Right atrium auricular region (tissue), 2 donors: ENCODE data around the gene TMEM87B. TPM values are rescaled to one million over a fixed set of nuclear protein-coding genes. Genes with fewer than 3 reads are reported as not detected.

Experiments
- DNase-seq: peaks from one replicate; pipeline ENCODE4 v3.0.0-alpha.2; 2019; ENCODE audit warnings: low spot score
- H3K27ac ChIP-seq, 2 donors: fragments of 200-600 bp; sonication (generic); 1 replicate in 1 of 2; 2 replicates in 1 of 2; pipeline ENCODE4 v1.5.1; 2016 to 2019
- H3K27me3 ChIP-seq, 2 donors: fragments of 200-600 bp; sonication (generic); one replicate each; pipeline versions ENCODE4 v1.5.1 to v1.6.0; 2017 to 2019
- H3K36me3 ChIP-seq: fragments of 200-600 bp; sonication (generic); one replicate; pipeline ENCODE4 v1.5.1; 2016
- H3K4me1 ChIP-seq, 2 donors: fragments of 200-600 bp; sonication (generic); one replicate each; pipeline versions ENCODE4 v1.5.1 to v1.6.0; 2017 to 2019
- H3K4me3 ChIP-seq, 2 donors: fragments of 200-600 bp; sonication (generic); 1 replicate in 1 of 2; 2 replicates in 1 of 2; pipeline ENCODE4 v1.5.1; 2017 to 2019; ENCODE audit warnings: mild to moderate bottlenecking in 1 of 2, moderate library complexity in 1 of 2
- H3K9me3 ChIP-seq, 2 donors: fragments of 200-600 bp; sonication (generic); one replicate each; pipeline ENCODE4 v1.5.1; 2019
- total RNA-seq, 2 donors: library from RNA; depleted of rRNA; stranded (reverse); fragments of >200 nt; gene quantifications; one replicate each; pipeline ENCODE4 v1.1.0, GENCODE V29; 2016
- TF ChIP-seq, protein P1 (sequence below), 2 donors: fragments of 200-600 bp; sonication (generic); IDR thresholded peaks; one replicate each; pipeline ENCODE4 v1.5.1; 2019; ENCODE audit warnings: antibody characterized with exemption in 2 of 2

TMEM87B gene
- total RNA-seq, 2 donors from 2014 or later = 7.7 to 8.8 TPM

DNA sequence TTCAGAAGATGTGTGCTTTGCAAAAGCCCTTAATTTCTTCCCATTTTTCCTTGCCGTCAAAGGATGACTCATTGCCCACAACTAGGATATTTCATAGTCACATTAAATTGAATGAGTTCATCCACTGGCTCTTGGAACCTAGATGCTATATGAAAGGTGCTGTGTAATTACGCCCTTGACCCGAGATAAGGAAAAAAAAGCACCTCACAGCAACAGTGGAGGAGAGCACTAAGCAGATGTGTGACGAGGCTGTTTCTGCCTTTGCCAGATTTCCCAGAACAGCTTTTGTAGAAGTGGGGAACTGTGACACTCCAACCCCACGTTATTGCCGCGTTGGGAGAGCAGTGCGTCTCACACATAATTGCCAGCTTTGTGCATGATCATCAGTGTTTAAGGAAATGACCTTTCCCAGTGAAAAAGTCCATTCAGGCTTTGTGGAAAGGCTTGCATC, 33.3 kb upstream of the TMEM87B start:
- Histone ChIP-seq H3K9me3 (no peaks in the 10 kb centered on the region), H3K36me3 (peaks cover 17% of the 10 kb centered on the region), H3K4me1 (no peaks in the 10 kb centered on the region), H3K27ac (no peak overlapping the region), H3K27me3 (no peaks in the 10 kb centered on the region), H3K4me3 (no peak overlapping the region)
- TF ChIP-seq, protein P1, sequence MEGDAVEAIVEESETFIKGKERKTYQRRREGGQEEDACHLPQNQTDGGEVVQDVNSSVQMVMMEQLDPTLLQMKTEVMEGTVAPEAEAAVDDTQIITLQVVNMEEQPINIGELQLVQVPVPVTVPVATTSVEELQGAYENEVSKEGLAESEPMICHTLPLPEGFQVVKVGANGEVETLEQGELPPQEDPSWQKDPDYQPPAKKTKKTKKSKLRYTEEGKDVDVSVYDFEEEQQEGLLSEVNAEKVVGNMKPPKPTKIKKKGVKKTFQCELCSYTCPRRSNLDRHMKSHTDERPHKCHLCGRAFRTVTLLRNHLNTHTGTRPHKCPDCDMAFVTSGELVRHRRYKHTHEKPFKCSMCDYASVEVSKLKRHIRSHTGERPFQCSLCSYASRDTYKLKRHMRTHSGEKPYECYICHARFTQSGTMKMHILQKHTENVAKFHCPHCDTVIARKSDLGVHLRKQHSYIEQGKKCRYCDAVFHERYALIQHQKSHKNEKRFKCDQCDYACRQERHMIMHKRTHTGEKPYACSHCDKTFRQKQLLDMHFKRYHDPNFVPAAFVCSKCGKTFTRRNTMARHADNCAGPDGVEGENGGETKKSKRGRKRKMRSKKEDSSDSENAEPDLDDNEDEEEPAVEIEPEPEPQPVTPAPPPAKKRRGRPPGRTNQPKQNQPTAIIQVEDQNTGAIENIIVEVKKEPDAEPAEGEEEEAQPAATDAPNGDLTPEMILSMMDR (IDR thresholded peaks at IDR 0.05) = no peak
- DNase-seq = no peak

DNA sequence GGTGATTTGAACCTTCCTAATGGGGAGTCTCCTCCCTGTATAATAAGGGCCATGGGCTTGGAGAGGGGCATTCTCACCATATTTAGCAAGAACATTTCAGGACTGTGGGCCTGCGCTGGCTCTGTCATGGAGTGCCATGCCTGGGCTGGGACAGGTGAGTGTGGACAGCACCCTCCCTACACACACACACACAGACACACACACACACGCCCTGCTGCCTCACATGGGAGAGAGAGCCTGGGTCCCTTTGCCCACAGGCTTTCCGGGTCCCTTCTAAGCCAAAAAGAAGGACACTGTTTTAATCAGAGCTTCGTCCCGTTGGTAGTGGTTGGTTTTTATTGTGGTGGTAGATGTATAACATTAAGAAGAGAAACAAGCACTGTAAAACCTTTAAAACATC, 31.4 kb upstream of the TMEM87B start:
- Histone ChIP-seq H3K4me1 (no peaks in the 10 kb centered on the region), H3K27me3 (no peaks in the 10 kb centered on the region), H3K9me3 (no peaks in the 10 kb centered on the region), H3K27ac (no peak overlapping the region), H3K36me3 (peaks cover 17% of the 10 kb centered on the region), H3K4me3 (no peak overlapping the region)
- DNase-seq = no peak
- TF ChIP-seq, protein P1 (IDR thresholded peaks at IDR 0.05) = no peak

DNA sequence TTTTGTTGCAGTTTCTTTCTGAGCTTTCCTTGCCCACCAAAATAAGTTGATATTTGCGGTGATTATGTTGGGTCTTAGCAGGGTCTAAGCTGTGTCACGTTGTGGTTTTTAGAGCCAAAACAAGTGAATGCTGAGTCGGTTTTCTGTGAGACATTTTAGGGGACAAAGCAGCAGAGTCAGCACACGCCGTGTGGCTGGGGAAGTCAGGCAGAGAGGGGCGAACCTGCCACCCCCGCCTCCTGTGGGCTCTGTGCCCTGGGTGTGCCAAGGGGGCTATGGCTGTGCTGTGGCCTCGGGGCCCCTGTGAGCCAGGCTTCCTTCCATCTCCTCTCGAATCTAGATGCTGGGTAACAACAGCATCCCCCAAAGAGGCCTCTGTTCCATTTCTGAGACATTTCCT, 30.8 kb upstream of the TMEM87B start:
- DNase-seq = no peak
- no peak overlapping the region for H3K4me3 ChIP-seq
- H3K9me3 ChIP-seq = no peaks in the 10 kb centered on the region
- no peaks in the 10 kb centered on the region for H3K4me1 ChIP-seq
- no peak overlapping the region for H3K27ac ChIP-seq
- H3K36me3 ChIP-seq = peaks cover 17% of the 10 kb centered on the region
- H3K27me3 ChIP-seq = no peaks in the 10 kb centered on the region
- TF ChIP-seq, protein P1 (IDR thresholded peaks at IDR 0.05) = no peak

DNA sequence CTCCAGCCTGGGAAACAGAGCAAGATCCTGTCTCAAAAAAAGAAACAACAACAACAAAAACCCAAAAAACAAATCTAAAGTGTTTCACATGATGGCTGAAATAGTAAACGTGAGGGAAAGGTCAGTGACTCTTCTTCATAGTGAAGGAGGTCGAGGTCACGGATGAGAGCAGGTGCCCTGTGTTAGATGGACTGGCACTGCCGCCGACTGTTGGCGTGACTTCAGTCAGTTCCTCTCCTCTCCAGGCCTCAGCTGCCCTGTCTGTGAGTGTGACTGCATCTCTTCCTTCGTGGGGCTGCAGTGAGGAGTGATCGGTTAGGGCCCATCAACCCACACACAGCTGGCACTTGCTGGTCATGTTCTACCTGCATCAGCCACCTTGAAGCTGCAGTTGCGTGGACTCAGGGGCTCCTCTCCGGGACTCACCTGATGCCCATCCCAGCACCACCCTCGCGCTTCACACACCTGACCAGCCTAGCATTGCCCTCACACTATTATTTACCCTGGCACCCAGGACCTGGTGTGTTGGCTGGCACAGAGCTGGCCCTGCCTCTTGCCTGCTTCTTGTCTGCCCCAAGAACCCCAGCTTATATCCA, 30.1 kb upstream of the TMEM87B start:
- H3K9me3 ChIP-seq = no peaks in the 10 kb centered on the region
- no peak for DNase-seq
- no peak overlapping the region for H3K27ac ChIP-seq
- H3K36me3 ChIP-seq = peaks cover 17% of the 10 kb centered on the region
- no peak overlapping the region for H3K4me3 ChIP-seq
- H3K27me3 ChIP-seq = no peaks in the 10 kb centered on the region
- TF ChIP-seq, protein P1 (IDR thresholded peaks at IDR 0.05) = no peak
- no peaks in the 10 kb centered on the region for H3K4me1 ChIP-seq

DNA sequence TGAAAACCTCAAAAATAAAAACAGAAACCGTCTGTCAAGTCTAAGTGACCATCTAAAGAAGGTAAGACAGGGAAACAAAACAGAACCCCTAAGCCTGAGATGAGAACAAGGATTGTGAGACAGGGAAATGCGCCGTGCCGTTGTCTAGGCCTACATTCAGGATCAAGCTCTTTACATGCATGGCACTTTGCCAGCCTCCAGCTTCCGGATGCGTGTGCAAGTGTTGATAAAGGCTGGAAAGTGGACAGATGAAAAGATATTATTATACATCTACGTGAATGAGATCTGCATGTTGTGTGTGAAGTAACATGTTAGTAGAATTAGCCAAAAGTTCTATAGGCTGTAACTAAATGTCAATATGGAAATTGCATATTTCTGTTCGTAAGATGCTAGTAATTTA, 28.6 kb upstream of the TMEM87B start:
- no peak for DNase-seq
- H3K27ac ChIP-seq = no peak overlapping the region
- H3K9me3 ChIP-seq = no peaks in the 10 kb centered on the region
- H3K36me3 ChIP-seq = peaks cover 17% of the 10 kb centered on the region
- H3K27me3 ChIP-seq = no peaks in the 10 kb centered on the region
- TF ChIP-seq, protein P1 (IDR thresholded peaks at IDR 0.05) = no peak
- H3K4me1 ChIP-seq = no peaks in the 10 kb centered on the region
- H3K4me3 ChIP-seq = no peak overlapping the region

DNA sequence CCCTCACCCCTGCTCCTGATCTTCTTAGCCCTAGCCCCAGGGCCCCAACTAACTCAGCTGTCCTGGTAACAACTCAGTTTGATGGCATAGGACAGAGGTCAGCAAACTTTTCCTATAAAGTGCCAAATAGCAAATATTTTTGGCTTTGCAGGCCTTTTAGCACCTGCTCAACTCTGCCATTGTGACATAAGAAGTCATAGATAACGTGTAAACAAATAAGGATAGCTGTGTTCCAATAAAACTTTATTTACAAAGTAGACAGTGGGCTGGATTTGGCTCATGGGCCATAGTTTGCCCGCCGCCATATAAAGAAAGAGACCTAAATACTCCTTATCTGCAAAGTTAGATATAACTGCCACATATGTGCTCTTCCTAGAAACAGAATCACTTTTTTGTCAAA, 27.3 kb upstream of the TMEM87B start:
- H3K27me3 ChIP-seq = no peaks in the 10 kb centered on the region
- H3K4me3 ChIP-seq = no peak overlapping the region
- no peaks in the 10 kb centered on the region for H3K9me3 ChIP-seq
- no peak for DNase-seq
- peaks cover 0 to 8% of the 10 kb centered on the region in 2 donors for H3K4me1 ChIP-seq
- peaks cover 7% of the 10 kb centered on the region for H3K36me3 ChIP-seq
- no peak overlapping the region for H3K27ac ChIP-seq
- TF ChIP-seq, protein P1 (IDR thresholded peaks at IDR 0.05) = no peak
